Neuronal stem cell (in vitro differentiated cells): ENCODE measurements around the gene PRDM15.
A peak's percentile ranks its signal among the peaks of the same experiment; 100 is the strongest.

Source experiments
- DNase-seq: peaks from one replicate; pipeline ENCODE4 v3.0.0-alpha.2; 2013; ENCODE audit warnings: low spot score
- H2AFZ ChIP-seq: one replicate; pipeline ENCODE4 v1.6.1; 2013; ENCODE audit warnings: mild to moderate bottlenecking, low read length, inconsistent platforms
- H2AK5ac ChIP-seq: 2 replicates; pipeline ENCODE4 v1.6.1; 2013; ENCODE audit warnings: low read depth, mild to moderate bottlenecking, inconsistent platforms, low read length, moderate library complexity, mixed read lengths
- H2BK120ac ChIP-seq: 2 replicates; pipeline ENCODE4 v1.6.1; 2013; ENCODE audit warnings: low read depth, mild to moderate bottlenecking, inconsistent platforms, low read length, moderate library complexity, mixed read lengths
- H2BK12ac ChIP-seq: one replicate; pipeline ENCODE4 v1.6.1; 2013; ENCODE audit warnings: low read length, inconsistent platforms
- H2BK15ac ChIP-seq: 2 replicates; pipeline ENCODE4 v1.6.1; 2013; ENCODE audit warnings: mild to moderate bottlenecking, low read length, inconsistent platforms, mixed read lengths
- H2BK5ac ChIP-seq: one replicate; pipeline ENCODE4 v1.6.1; 2013; ENCODE audit warnings: inconsistent platforms, mild to moderate bottlenecking, low read length, moderate library complexity
- H3K14ac ChIP-seq: one replicate; pipeline ENCODE4 v1.6.1; 2013; ENCODE audit warnings: low read length, inconsistent platforms
- H3K18ac ChIP-seq: 2 replicates; pipeline ENCODE4 v1.6.1; 2013; ENCODE audit warnings: low read length, inconsistent platforms
- H3K23ac ChIP-seq: 2 replicates; pipeline ENCODE4 v1.6.1; 2013; ENCODE audit warnings: low read depth, mild to moderate bottlenecking, mixed read lengths, low read length, inconsistent platforms; ENCODE audit not compliant: poor library complexity
- H3K27ac ChIP-seq: replicated peaks from 3 replicates; pipeline ENCODE4 v1.5.1; 2013; ENCODE audit warnings: low read length, inconsistent platforms
- H3K27me3 ChIP-seq, 3 experiments: 2 replicates each; pipeline ENCODE4 v1.6.1; 2013; ENCODE audit warnings: low read length in 3 of 3, mild to moderate bottlenecking in 2 of 3, inconsistent platforms in 1 of 3, low read depth in 1 of 3, mixed read lengths in 1 of 3, moderate library complexity in 1 of 3; ENCODE audit not compliant: control insufficient read depth in 3 of 3, insufficient read depth in 3 of 3
- H3K36me3 ChIP-seq, 2 donors: replicated peaks in 1 of 2; 2 replicates each; pipeline ENCODE4 v1.6.1; 2013; ENCODE audit warnings: low read length in 2 of 2; ENCODE audit not compliant: control insufficient read depth in 2 of 2, insufficient read depth in 2 of 2
- H3K4ac ChIP-seq: 2 replicates; pipeline ENCODE4 v1.6.1; 2013; ENCODE audit warnings: inconsistent platforms, mild to moderate bottlenecking, low read length, moderate library complexity
- H3K4me1 ChIP-seq, 2 donors: 1 replicate in 1 of 2; 2 replicates in 1 of 2; pipeline ENCODE4 v1.6.1; 2013; ENCODE audit warnings: low read length in 2 of 2, low read depth in 1 of 2; ENCODE audit not compliant: control insufficient read depth in 2 of 2, insufficient read depth in 1 of 2
- H3K4me2 ChIP-seq: one replicate; pipeline ENCODE4 v1.6.1; 2013; ENCODE audit warnings: mild to moderate bottlenecking, low read length, inconsistent platforms; ENCODE audit not compliant: insufficient read depth, poor library complexity, severe bottlenecking
- H3K4me3 ChIP-seq, 2 donors: 2 replicates each; pipeline ENCODE4 v1.5.1; 2013; ENCODE audit warnings: low read length in 2 of 2, mild to moderate bottlenecking in 2 of 2, inconsistent platforms in 1 of 2, moderate library complexity in 1 of 2
- H3K79me1 ChIP-seq: one replicate; pipeline ENCODE4 v1.6.1; 2013; ENCODE audit warnings: low read depth, mild to moderate bottlenecking, inconsistent platforms, low read length, moderate library complexity
- H3K9ac ChIP-seq: one replicate; pipeline ENCODE4 v1.6.1; 2013; ENCODE audit warnings: mild to moderate bottlenecking, low read depth, low read length, inconsistent platforms; ENCODE audit not compliant: poor library complexity
- H3K9me3 ChIP-seq, 2 donors: replicated peaks in 1 of 2; 2 replicates each; pipeline versions ENCODE3 to v1.6.1; 2013; ENCODE audit warnings: low read length in 2 of 2, mild to moderate bottlenecking in 2 of 2, inconsistent platforms in 1 of 2, low read depth in 1 of 2, mixed read lengths in 1 of 2, moderate library complexity in 1 of 2; ENCODE audit not compliant: control insufficient read depth in 2 of 2, insufficient read depth in 1 of 2
- H4K8ac ChIP-seq: one replicate; pipeline ENCODE4 v1.6.1; 2013; ENCODE audit warnings: low read depth, mild to moderate bottlenecking, inconsistent platforms, low read length, moderate library complexity
- H4K91ac ChIP-seq: one replicate; pipeline ENCODE4 v1.6.1; 2013; ENCODE audit warnings: low read length, low read depth, mild to moderate bottlenecking, inconsistent platforms; ENCODE audit not compliant: poor library complexity
- WGBS, 2 donors: extraction: QIAGEN DNeasy Blood & Tissue Kit; methylation state at CpG; one replicate each; pipeline ENCODE4 v1.1.7; 2013; ENCODE audit warnings: missing lambda C conversion rate in 2 of 2, mixed read lengths in 1 of 2; ENCODE audit not compliant: insufficient read length in 2 of 2, insufficient replicate concordance in 1 of 2; ENCODE audit errors: extremely low coverage in 2 of 2; 5-methylcytosine and 5-hydroxymethylcytosine counted together

Gene PRDM15

DNA sequence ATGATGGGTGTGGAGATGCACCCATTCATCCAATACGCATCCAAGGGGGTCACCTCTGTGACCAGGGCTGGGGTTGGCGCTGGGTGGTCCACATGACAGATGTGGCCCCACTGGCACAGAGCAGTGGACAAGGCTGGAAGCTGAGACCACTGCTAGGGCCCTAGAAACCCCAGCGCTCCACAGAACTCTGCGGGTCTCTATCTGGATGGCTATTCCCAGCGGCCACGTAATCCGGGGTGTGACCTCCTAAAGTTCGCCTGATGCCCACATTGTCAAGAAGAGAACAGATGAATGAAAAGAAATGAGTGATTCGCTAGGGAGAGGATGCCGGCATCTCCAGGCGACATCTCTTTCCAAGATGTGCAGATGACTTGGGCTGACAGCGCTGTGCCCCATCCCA lies 55.2 kb downstream of the PRDM15 start:
- WGBS, 2 donors: no CpG with 5 or more reads among the region's 12 CpGs
- H3K4ac ChIP-seq: no peak overlapping the region
- H2BK15ac ChIP-seq: no peak overlapping the region
- H3K27me3 ChIP-seq: no peaks in the 10 kb centered on the region
- H3K9me3 ChIP-seq: peaks cover 0 to under 1% of the 10 kb centered on the region in 2 donors
- no peak overlapping the region for H2BK5ac ChIP-seq
- no peak overlapping the region for H3K14ac ChIP-seq
- H2BK12ac ChIP-seq: no peak overlapping the region
- no peak overlapping the region for H3K27ac ChIP-seq
- no peak overlapping the region for H4K8ac ChIP-seq
- H2AK5ac ChIP-seq: no peak overlapping the region
- no peak overlapping the region for H3K4me2 ChIP-seq
- peaks cover 2% of the 10 kb centered on the region for H3K79me1 ChIP-seq
- H3K9ac ChIP-seq: no peak overlapping the region
- H3K4me1 ChIP-seq: no peaks in the 10 kb centered on the region
- no peak overlapping the region for H4K91ac ChIP-seq
- no peak overlapping the region for H3K4me3 ChIP-seq
- H3K23ac ChIP-seq: no peak overlapping the region
- no peak overlapping the region for H2BK120ac ChIP-seq
- H3K36me3 ChIP-seq: peaks cover 9 to 18% of the 10 kb centered on the region in 2 donors
- no peak overlapping the region for H2AFZ ChIP-seq
- no peak overlapping the region for H3K18ac ChIP-seq
- no peak for DNase-seq

DNA sequence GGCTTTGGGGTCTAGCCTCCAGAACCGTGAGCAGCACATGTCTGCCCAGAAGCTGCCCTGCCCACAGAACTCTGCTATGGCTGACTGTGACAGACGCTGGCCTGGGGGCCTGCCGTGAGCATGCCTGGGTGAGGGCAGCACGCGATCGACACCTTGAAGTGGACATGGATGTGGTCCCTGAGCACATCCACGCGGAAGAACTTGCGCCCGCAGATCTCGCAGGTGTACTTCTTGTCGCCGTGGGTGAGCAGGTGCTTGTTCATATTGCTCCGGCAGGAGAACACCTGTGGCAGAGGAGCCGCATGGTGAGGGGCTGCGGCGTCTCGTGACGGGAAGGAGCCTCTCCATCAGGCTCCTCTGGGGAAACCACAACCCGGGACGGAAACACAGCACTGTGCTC lies 56.0 kb downstream of the PRDM15 start:
- H4K8ac ChIP-seq: no peak overlapping the region
- WGBS, 2 donors: no CpG with 5 or more reads among the region's 21 CpGs
- H3K4me1 ChIP-seq: no peaks in the 10 kb centered on the region
- H2BK15ac ChIP-seq: no peak overlapping the region
- no peak overlapping the region for H3K27ac ChIP-seq
- H3K23ac ChIP-seq: peak overlapping the region; percentile 96
- H2AK5ac ChIP-seq: no peak overlapping the region
- H4K91ac ChIP-seq: no peak overlapping the region
- no peak overlapping the region for H3K4me3 ChIP-seq
- no peak overlapping the region for H2BK120ac ChIP-seq
- no peaks in the 10 kb centered on the region for H3K27me3 ChIP-seq
- H3K9me3 ChIP-seq: no peaks in the 10 kb centered on the region
- no peak overlapping the region for H2AFZ ChIP-seq
- no peak for DNase-seq
- no peak overlapping the region for H3K4ac ChIP-seq
- peak overlapping the region; percentile 58 for H2BK12ac ChIP-seq
- no peak overlapping the region for H3K14ac ChIP-seq
- H3K4me2 ChIP-seq: no peak overlapping the region
- H3K36me3 ChIP-seq: peaks cover 9 to 17% of the 10 kb centered on the region in 2 donors
- no peak overlapping the region for H3K18ac ChIP-seq
- H3K79me1 ChIP-seq: peaks cover 2% of the 10 kb centered on the region
- H3K9ac ChIP-seq: peak overlapping the region; percentile 12
- H2BK5ac ChIP-seq: no peak overlapping the region

DNA sequence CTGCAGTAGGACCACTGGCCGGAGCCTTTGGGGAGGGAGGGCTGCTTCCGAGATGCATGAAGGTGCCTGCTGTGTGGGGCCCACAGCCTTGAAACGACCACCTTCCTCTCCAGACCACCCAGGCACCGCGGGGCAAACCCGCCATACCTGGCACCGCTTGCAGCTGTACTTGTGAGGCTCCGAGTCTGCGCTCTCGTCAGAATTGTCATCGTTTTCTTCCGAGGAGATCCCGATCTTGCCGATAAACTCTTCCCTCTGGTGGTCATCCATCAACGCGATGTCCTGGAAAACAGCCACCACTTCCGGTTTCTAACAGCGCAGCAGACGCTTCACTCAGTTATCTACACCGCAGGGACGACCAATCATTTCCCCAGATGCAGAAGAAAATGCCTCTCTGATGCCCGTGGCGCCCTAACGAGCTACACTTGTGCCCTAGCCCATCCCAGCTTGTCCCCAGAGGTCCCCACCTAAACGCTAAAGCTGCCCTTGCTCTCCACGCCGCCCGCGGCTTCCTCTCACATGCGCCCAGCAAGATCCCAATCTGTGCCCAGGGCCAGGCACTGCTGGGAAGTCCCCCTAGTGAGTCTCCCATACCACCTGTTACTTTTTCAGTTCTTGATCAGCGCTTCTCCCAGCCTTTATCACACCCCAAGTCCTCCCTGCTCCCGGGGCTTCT lies 57.2 kb downstream of the PRDM15 start:
- no peak overlapping the region for H3K4me2 ChIP-seq
- no peaks in the 10 kb centered on the region for H3K27me3 ChIP-seq
- no peak overlapping the region for H2AFZ ChIP-seq
- no peak for DNase-seq
- H3K18ac ChIP-seq: no peak overlapping the region
- H3K4ac ChIP-seq: no peak overlapping the region
- no peak overlapping the region for H2BK5ac ChIP-seq
- H2AK5ac ChIP-seq: no peak overlapping the region
- no peak overlapping the region for H3K9ac ChIP-seq
- no peak overlapping the region for H3K4me3 ChIP-seq
- H3K9me3 ChIP-seq: no peaks in the 10 kb centered on the region
- WGBS, 2 donors: no CpG with 5 or more reads among the region's 32 CpGs
- H3K79me1 ChIP-seq: peaks cover 2% of the 10 kb centered on the region
- H3K36me3 ChIP-seq: peaks cover 9 to 10% of the 10 kb centered on the region in 2 donors
- no peak overlapping the region for H3K27ac ChIP-seq
- H4K8ac ChIP-seq: no peak overlapping the region
- no peak overlapping the region for H2BK120ac ChIP-seq
- H3K23ac ChIP-seq: peak overlapping the region; percentile 52
- H3K14ac ChIP-seq: no peak overlapping the region
- H2BK12ac ChIP-seq: no peak overlapping the region
- H3K4me1 ChIP-seq: no peaks in the 10 kb centered on the region
- no peak overlapping the region for H2BK15ac ChIP-seq
- H4K91ac ChIP-seq: no peak overlapping the region

DNA sequence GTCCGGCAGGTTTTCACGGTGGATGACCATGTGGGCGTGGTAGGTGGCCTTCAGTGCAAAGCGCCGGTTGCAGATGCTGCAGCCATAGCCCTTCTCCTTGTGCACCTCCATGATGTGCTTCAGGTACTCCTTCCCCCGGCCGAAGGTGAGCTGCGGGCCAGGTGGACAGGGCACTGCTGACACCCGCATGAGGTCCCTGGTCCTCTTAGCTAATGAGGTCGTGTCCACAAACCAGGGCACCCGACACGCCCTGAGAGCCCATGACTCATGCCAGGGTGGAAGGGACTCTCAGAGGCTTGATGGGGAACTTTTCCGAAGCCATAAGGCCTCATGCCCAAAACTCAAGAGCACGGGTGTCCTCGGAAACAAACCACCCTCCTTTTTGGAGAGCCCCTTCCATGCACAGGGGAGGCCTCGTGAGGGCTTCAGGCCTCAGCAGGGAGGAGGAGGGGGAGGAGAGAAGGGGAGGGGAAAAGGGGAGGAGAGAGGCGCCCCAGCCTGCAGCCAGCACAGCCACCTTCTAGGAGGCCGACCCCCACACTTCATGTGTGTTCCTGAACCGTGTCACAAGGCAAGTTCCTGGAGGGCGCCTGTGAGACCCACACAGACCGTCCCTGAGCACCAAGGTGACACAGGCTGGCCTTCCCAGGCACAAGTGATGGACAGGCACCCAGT lies 57.9 kb downstream of the PRDM15 start:
- H3K4me2 ChIP-seq: no peak overlapping the region
- no peak overlapping the region for H3K9ac ChIP-seq
- WGBS, 2 donors: no CpG with 5 or more reads among the region's 21 CpGs

More for the DNA sequence above, 57.9 kb downstream of the PRDM15 start:
- H4K91ac ChIP-seq: no peak overlapping the region
- no peak overlapping the region for H3K4me3 ChIP-seq
- H3K79me1 ChIP-seq: peaks cover 2% of the 10 kb centered on the region
- no peak overlapping the region for H2BK120ac ChIP-seq
- peaks cover 9 to 11% of the 10 kb centered on the region in 2 donors for H3K36me3 ChIP-seq
- H3K18ac ChIP-seq: peak overlapping the region; percentile 56
- H3K14ac ChIP-seq: no peak overlapping the region
- H3K4ac ChIP-seq: no peak overlapping the region
- no peak for DNase-seq
- no peak overlapping the region for H4K8ac ChIP-seq
- no peaks in the 10 kb centered on the region for H3K4me1 ChIP-seq
- H2BK5ac ChIP-seq: no peak overlapping the region
- H3K9me3 ChIP-seq: no peaks in the 10 kb centered on the region
- no peak overlapping the region for H3K27ac ChIP-seq
- H2AK5ac ChIP-seq: no peak overlapping the region
- no peaks in the 10 kb centered on the region for H3K27me3 ChIP-seq
- no peak overlapping the region for H2AFZ ChIP-seq
- H2BK15ac ChIP-seq: no peak overlapping the region
- H3K23ac ChIP-seq: peak overlapping the region; percentile 52
- H2BK12ac ChIP-seq: peak overlapping the region; percentile 30
